GM23338 (cell line): ENCODE results near the gene UGT1A3.

ENCODE experiments used
- EZH2 ChIP-seq: fragments of 200-600 bp; sonication (generic); IDR thresholded peaks from one replicate; pipeline ENCODE4 v1.8.0; 2017; ENCODE audit warnings: antibody characterized with exemption, mild to moderate bottlenecking, low read depth; ENCODE audit not compliant: unreplicated experiment
- JUNB ChIP-seq: IDR thresholded peaks from one replicate; pipeline ENCODE4 v1.6.1; 2016; ENCODE audit warnings: antibody characterized with exemption; ENCODE audit not compliant: unreplicated experiment
- POLR2AphosphoS5 ChIP-seq: IDR thresholded peaks from 2 replicates; pipeline ENCODE4 v1.6.1; 2016; ENCODE audit warnings: antibody characterized with exemption, low read depth
- TF ChIP-seq, protein P1 (sequence below), 2 experiments: fragments of 200-600 bp in 1 of 2; sonication (generic) in 1 of 2; conservative IDR thresholded peaks; 2 replicates each; pipeline versions ENCODE4 v1.5.1 to v1.6.1; 2016 to 2017; ENCODE audit warnings: antibody characterized with exemption in 2 of 2, low read depth in 2 of 2, mild to moderate bottlenecking in 2 of 2, moderate library complexity in 1 of 2

DNA sequence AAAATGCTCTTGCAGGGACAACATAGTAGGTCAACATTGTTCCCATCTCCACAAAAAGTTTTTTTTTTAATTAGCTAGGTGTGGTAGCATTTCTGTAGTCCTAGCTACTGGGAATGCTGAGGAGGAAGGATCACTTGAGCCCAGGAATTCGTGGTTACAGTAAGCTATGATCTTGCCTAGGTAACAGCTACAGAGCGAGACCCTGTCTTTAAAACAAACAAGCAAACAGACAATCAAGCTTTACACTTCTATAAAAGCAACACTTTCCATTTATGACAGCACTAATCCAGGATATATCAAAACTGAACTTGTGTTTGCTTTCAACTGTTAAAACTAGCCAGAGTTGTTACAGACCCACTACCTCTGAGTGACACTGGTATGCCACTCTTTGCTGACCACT, 12.0 kb downstream of the UGT1A3 start:
- TF ChIP-seq, protein P1, sequence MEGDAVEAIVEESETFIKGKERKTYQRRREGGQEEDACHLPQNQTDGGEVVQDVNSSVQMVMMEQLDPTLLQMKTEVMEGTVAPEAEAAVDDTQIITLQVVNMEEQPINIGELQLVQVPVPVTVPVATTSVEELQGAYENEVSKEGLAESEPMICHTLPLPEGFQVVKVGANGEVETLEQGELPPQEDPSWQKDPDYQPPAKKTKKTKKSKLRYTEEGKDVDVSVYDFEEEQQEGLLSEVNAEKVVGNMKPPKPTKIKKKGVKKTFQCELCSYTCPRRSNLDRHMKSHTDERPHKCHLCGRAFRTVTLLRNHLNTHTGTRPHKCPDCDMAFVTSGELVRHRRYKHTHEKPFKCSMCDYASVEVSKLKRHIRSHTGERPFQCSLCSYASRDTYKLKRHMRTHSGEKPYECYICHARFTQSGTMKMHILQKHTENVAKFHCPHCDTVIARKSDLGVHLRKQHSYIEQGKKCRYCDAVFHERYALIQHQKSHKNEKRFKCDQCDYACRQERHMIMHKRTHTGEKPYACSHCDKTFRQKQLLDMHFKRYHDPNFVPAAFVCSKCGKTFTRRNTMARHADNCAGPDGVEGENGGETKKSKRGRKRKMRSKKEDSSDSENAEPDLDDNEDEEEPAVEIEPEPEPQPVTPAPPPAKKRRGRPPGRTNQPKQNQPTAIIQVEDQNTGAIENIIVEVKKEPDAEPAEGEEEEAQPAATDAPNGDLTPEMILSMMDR (conservative IDR thresholded peaks at IDR 0.05; ENCODE audit: low read depth in 2 of 2) = no peak
- no peak for TF ChIP-seq JUNB
- TF ChIP-seq POLR2AphosphoS5 = no peak
- no peak for TF ChIP-seq EZH2
